Stromal cell of bone marrow (primary cell): ENCODE data around the gene MAVS.
"Not testable (repeated sequence)": the region's sequence is repeated elsewhere in the genome, so short reads cannot be mapped to it uniquely, and the experiment has no call there.

Experiments used
- DNase-seq: peaks from one replicate; pipeline ENCODE4 v3.0.0-alpha.2; 2012; ENCODE audit warnings: low read depth

The MAVS gene

GRCh38 chr20:3815703-3816315, 30.8 kb upstream of the MAVS start:
- no peak for DNase-seq

DNA sequence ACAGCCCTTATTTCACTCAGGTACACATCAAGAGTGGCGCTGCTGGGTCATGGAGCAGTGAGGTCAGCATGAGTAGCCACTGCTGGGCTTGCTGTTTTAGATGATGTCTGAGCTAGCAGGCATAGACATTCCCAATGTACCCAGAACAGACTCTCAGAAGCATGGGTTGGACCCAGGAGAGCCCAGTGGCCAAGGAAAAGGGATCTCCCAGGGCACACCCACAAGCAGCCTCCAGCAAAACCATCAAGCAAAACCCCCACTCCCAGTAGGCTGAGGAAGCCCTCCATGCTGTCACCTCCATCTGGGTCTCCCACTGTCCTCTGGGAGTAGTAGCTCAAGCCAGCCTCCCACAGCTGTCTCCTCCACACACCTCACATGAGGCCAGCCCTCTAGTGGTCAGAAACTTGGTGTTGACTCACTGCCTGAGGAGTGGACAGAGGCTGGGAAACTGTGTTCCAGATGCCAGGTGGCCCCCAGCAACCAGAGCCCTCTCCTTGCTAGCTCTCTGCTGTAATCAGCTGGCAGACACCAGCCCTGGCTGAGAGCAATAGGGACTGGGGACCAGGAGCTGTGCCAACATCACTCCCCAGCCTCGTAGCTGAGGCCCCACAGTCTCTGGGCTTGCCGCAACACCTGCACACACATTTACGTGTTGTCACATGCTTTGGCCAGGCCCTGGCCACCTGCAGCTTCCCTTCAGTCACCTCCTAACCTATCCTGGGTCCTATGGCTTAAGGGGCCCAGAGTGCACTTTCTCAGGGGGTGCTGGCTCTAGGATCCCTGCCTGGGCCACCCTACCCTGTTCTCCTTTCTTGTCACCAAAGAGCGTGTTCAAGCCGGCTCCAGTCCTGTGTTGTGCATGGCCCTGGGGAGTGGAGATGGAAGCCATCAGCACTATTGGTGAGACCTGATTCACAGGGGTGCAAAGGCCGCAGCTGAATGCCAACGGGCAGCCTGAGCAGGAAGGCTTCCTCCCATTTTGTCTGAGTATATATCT, 28.2 kb upstream of the MAVS start:
- DNase-seq, result peak; percentile 57

DNA sequence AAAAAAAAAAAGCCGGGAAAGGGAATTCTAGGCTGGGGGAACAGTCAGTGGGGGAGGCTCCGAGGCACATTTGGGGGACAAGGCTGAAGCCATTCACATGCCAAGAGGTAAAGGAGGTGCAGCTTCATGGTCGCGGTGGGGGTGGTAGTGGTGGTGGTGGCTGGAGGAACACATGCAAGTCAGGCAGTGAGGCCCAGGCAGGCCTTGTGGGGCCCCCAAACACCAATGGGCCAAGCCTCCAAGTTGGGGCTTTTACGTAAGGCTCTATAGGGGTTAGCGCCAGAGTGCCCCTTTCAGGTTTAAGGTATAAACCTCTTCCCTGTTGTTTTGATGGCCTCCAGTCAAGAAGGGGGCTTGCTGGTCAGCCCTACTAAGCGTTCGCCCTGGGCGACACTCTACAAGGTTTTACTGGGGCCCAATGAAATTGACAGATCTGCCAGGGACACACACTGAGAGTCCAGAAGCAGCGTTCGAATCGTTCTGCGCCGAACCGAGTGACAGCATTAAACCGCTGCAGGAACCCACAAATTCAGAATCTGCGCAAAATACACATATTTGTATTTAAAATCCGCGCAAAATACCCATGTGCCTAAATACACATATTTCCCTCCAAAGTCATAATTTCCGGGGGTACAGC, 27.1 kb upstream of the MAVS start:
- no peak for DNase-seq

DNA sequence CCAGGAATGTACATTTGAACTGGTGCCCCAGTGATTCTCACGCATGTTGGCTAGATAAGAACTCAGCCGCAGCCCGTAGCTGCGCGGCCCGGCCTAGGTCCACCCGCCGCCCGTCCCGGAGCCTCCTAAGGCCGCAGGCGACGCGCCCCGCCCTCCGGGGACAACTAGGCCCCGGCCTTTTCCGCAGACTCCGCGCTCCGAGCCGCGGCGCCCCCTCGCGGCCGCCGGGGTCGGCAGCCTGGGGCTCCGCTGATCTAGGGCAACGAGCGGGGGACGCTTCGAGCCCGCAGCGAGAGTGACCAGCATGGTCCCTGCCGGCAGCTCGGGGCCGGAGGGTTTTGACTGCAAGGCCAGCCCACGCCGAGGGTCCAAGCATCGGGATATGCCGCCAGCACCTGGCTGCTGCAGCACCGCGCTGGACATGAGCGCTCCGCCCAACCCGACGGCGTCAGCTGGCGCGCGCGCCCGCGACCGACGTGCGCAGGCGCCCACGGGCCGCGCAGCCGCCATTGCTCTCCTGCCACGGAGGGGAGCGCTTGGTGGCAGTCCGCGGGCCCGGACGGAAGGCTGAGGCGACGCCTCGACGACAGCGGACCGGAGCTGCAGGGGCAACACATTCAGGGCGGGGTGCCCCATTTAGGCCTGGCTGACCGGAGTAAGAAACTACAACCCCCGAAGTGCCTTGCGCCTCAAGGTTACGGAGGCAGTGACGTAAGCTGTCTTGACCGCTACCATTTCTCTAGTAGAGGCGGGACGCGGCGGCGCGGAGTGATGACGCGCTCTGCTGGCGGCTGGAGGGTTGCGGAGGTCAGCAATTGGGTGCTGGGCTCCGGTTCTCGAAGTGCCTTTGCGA, 26.4 kb upstream of the MAVS start, which contains the start of gene AP5S1:
Gene AP5S1 (plus strand): TSS at position 500 of the 853 bp plus-strand sequence. CDS start 1,571 bp downstream, outside the sequence.
- peak; percentile 90 for DNase-seq

DNA sequence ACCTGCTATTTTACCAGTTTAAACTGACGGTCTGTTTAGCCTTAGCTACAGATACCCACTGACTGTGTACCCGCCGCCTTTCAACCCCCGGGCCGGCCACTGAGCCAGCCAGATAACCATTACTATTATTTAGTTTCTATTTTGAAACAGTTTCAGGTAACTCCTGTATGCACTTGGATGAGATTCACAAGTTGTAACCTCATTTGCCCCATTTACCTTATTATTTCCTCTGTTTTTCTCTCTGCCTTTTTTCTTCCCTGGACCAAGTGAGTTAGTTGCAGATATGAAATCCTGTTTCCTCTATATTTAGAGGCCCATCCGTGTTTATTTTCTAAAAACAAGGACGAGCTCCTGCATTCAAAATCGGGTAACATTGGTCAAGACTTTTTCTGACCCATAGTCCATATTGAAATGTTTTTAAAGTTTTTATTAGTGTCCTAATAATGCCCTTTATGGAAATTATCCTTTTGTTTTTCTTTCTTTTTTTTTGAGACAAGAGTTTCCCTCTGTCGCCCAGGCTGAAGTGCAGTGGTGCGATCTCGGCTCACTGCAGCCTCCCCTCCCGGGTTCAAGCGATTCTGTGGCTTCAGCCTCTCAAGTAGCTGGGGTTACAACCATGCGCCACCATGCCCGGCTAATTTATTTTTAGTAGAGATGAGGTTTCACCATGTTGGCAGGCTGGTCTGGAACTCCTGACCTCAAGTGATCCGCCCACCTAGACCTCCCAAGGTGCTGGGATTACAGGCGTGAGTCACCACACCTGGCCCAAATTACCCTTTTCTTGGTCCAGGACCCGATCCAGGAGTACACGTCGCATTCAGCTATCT, 25.5 kb upstream of the MAVS start:
- no peak for DNase-seq

- no peak for DNase-seq
These were observed 24.6 kb upstream of the MAVS start for GRCh38 chr20:3821996-3822395.

- no peak for DNase-seq
These were observed 22.8 kb upstream of the MAVS start for GRCh38 chr20:3823881-3824280.

GRCh38 chr20:3825526-3825925, 21.1 kb upstream of the MAVS start:
- DNase-seq, result no peak

- DNase-seq, result no peak
These were observed 20.2 kb upstream of the MAVS start for GRCh38 chr20:3826420-3826819.

DNA sequence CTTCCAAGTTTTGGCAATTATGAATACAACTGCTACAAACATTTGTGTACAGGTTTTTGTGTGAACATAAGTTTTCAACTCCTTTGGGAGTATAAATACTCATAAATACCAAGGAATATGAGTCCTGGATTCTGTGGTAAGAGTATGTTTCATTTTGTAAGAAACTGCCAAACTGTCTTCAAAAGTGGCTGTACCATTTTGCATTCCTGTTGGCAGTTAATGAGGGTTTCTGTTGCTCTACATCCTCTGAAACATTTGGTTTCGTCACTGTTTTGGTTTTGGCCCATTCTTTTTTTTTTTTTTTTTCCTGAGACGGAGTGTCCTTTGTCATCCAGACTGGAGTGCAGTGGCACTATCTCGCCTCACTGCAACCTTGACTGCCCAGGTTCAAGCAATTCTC, 17.8 kb upstream of the MAVS start:
- DNase-seq, result peak; percentile 24

- DNase-seq, result not testable (repeated sequence)
These were observed 16.7 kb upstream of the MAVS start for GRCh38 chr20:3829891-3830290.

- no peak for DNase-seq
These were observed 10.5 kb upstream of the MAVS start for GRCh38 chr20:3836132-3836531.

DNA sequence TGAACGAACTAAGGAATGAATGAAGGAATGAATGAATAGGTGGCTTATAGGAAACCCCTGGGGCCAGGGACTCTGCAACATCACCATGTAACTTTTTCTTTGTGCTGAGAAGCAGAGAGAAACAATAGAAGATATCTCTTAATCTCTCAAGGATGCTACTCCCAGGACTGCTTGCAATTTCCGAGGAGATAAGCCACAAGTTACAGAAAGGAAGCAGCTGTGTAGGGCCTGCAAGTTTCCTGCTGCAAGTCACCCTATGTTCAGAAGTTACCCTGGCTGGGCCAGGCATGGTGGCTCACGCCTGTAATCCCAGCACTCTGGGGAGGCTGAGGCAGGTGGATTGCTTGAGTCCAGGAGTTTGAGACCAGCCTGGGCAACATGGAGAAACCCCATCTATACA, 7.3 kb upstream of the MAVS start:
- no peak for DNase-seq

GRCh38 chr20:3840201-3840600, 6.4 kb upstream of the MAVS start:
- DNase-seq, result not testable (repeated sequence)

GRCh38 chr20:3842348-3842930, 4.2 kb upstream of the MAVS start:
- no peak for DNase-seq

DNA sequence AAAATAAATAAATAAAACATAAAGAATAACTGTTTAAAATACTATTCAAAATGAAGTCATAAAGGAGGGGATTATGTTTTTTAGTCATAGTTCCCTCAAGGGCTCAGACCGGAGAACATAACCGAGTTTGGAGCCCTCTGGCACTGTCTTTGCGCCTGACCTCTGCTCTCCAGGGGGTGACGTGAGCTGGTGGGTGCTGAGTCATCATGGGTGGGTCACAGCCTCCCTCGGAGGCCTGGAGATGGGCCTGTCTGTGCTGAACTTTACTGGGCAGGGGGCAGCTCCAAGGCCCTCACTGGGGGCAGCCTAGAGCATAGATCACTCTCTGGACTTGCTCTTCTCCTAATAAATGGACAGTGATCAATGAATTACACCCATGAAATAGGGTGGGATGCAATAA, 3.1 kb upstream of the MAVS start:
- peak; percentile 71 for DNase-seq

GRCh38 chr20:3843990-3844619, 2.5 kb upstream of the MAVS start:
- DNase-seq, result not testable (repeated sequence)

- DNase-seq, result no peak
These were observed 275 bp upstream of the MAVS start for GRCh38 chr20:3846378-3846739.

- DNase-seq, result peak; percentile 15
These were observed 851 bp downstream of the MAVS start for GRCh38 chr20:3847429-3847940.

DNA sequence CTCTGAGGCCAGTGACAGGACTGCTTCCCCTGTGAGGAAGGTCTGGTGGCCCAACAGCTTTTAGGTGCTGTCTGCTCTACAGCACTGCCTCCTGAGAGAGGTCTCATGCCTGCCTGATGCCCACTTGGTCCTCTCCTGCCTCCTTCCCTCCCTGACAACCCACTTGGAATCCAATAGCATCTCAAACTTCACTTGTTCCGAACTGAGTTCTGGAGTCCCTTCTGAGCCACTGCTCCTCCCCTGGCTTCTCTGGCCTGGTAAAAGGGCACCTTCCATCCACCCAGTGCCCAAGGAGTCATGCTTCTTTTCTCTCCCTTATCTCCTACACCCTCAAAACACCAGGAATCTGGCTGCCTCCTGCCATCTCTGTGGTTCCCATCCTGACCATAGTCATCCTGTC, 1.9 kb downstream of the MAVS start:
- no peak for DNase-seq
